GM23338 (cell line): ENCODE measurements around the gene SUMF1. TPM values are rescaled to one million over a fixed set of nuclear protein-coding genes. Genes with fewer than 3 reads are reported as not detected.

Experiments used
- CTCF ChIP-seq, 2 experiments: fragments of 200-600 bp in 1 of 2; sonication (generic) in 1 of 2; conservative IDR thresholded peaks; 2 replicates each; pipeline versions ENCODE4 v1.5.1 to v1.6.1; 2016 to 2017; ENCODE audit warnings: antibody characterized with exemption in 2 of 2, low read depth in 2 of 2, mild to moderate bottlenecking in 2 of 2, moderate library complexity in 1 of 2
- ETS1 ChIP-seq: IDR thresholded peaks from 2 replicates; pipeline ENCODE4 v1.6.1; 2016; ENCODE audit warnings: antibody characterized with exemption
- EZH2phosphoT487 ChIP-seq: fragments of 200-600 bp; sonication (generic); IDR thresholded peaks from one replicate; pipeline ENCODE4 v1.8.1; 2018; ENCODE audit warnings: antibody characterized with exemption; ENCODE audit not compliant: unreplicated experiment
- JUNB ChIP-seq: IDR thresholded peaks from one replicate; pipeline ENCODE4 v1.6.1; 2016; ENCODE audit warnings: antibody characterized with exemption; ENCODE audit not compliant: unreplicated experiment
- POLR2AphosphoS5 ChIP-seq: IDR thresholded peaks from 2 replicates; pipeline ENCODE4 v1.6.1; 2016; ENCODE audit warnings: antibody characterized with exemption, low read depth
- STAT1 ChIP-seq: IDR thresholded peaks from one replicate; pipeline ENCODE4 v1.6.1; 2016; ENCODE audit warnings: antibody characterized with exemption; ENCODE audit not compliant: unreplicated experiment
- ZNF114 ChIP-seq: fragments of 250-450 bp; sonication (Bioruptor Pico); IDR thresholded peaks from 2 replicates; pipeline ENCODE4 v1.5.0; 2020; ENCODE audit warnings: mild to moderate bottlenecking, moderate library complexity
- ZNF331 ChIP-seq: fragments of 250-450 bp; sonication (Bioruptor Pico); IDR thresholded peaks from 2 replicates; pipeline ENCODE4 v1.5.0; 2020; ENCODE audit warnings: low read depth, mild to moderate bottlenecking, moderate library complexity
- ZNF462 ChIP-seq: fragments of 250-450 bp; sonication (Bioruptor Pico); IDR thresholded peaks from 2 replicates; pipeline ENCODE4 v1.5.0; 2020; ENCODE audit warnings: mild to moderate bottlenecking, moderate library complexity
- polyA plus RNA-seq: library from polyadenylated mRNA; unstranded; fragments of >200 nt; fragmentation: Nextera tagmentation; extraction: Ambion mirVana; gene quantifications from 2 replicates; pipeline ENCODE4 v1.2.1, GENCODE V29; 2016
- total RNA-seq: library from RNA; depleted of rRNA; stranded (reverse); fragments of >200 nt; shearing (Covaris generic); gene quantifications from 2 replicates; pipeline ENCODE4 v1.2.3, GENCODE V29; 2014

The SUMF1 gene
- total and polyA plus RNA-seq, 2 experiments from 2014 or later: 6.9 to 20.3 TPM

GRCh38 chr3:4335840-4336562, 131.1 kb downstream of the SUMF1 start (continued):
- TF ChIP-seq ZNF462 (CRISPR knock-in tag): no peak
- no peak for TF ChIP-seq ZNF114 (CRISPR knock-in tag)
- no peak for TF ChIP-seq EZH2phosphoT487
- TF ChIP-seq POLR2AphosphoS5: no peak
- no peak for TF ChIP-seq CTCF (conservative IDR thresholded peaks at IDR 0.05; ENCODE audit: low read depth in 2 of 2)
- no peak for TF ChIP-seq JUNB
- no peak for TF ChIP-seq ZNF331 (CRISPR knock-in tag)
- no peak for TF ChIP-seq ETS1
- TF ChIP-seq STAT1: no peak
